Testis (tissue), 2 donors: ENCODE data around the gene CDC7.

Experiments used
- CTCF ChIP-seq, 3 experiments: fragments of 450-650 bp in 2 of 3; fragments of 200-600 bp in 1 of 3; sonication (generic) in 1 of 3; IDR thresholded peaks; one replicate each; pipeline ENCODE4 v1.5.1; 2016 to 2019; ENCODE audit warnings: antibody characterized with exemption in 3 of 3, mild to moderate bottlenecking in 2 of 3, moderate library complexity in 1 of 3
- POLR2A ChIP-seq: fragments of 450-650 bp; IDR thresholded peaks from one replicate; pipeline ENCODE4 v1.6.1; 2017; ENCODE audit warnings: antibody characterized with exemption, mild to moderate bottlenecking, moderate library complexity

- TF ChIP-seq CTCF (IDR thresholded peaks at IDR 0.05) (no peak), POLR2A (no peak)
Measured at GRCh38 chr1:91537281-91537986, 36.8 kb downstream of the CDC7 start.
